Left hindlimb (tissue), 1 donor: ENCODE data around the gene FAM110D.
A peak's percentile ranks its signal among the peaks of the same experiment; 100 is the strongest.

Source experiments
- DNase-seq: peaks from one replicate; pipeline ENCODE4 v3.0.0-alpha.2; 2018

The FAM110D gene

GRCh38 chr1:26164036-26164860 is 5.4 kb downstream of the FAM110D start:
- DNase-seq: no peak

GRCh38 chr1:26164861-26165842 is 6.3 kb downstream of the FAM110D start:
- no peak for DNase-seq

GRCh38 chr1:26166719-26167281 is 7.9 kb downstream of the FAM110D start:
- no peak for DNase-seq

- DNase-seq: no peak
These were observed 9.7 kb downstream of the FAM110D start, which contains the start of gene C1orf232 for GRCh38 chr1:26168410-26169197. TSS of gene C1orf232 (minus strand) at chr1:26168963. CDS start at chr1:26168499, 464 bp downstream.

GRCh38 chr1:26169198-26169554 is 10.3 kb downstream of the FAM110D start:
- DNase-seq: no peak

- DNase-seq: peak; percentile 93
These were observed 11.0 kb downstream of the FAM110D start, which contains the start of gene ZNF593 for GRCh38 chr1:26169669-26170471. TSS of gene ZNF593 (plus strand) at chr1:26169908. CDS start at chr1:26169984, 76 bp downstream.

GRCh38 chr1:26170472-26170821 is 11.6 kb downstream of the FAM110D start:
- DNase-seq: no peak

GRCh38 chr1:26171084-26172072 is 12.5 kb downstream of the FAM110D start, which contains the start of gene ZNF593OS:
TSS of gene ZNF593OS (minus strand) at chr1:26171832. CDS start at chr1:26171661, 171 bp downstream.
- DNase-seq: no peak

- DNase-seq: no peak
These were observed 16.5 kb downstream of the FAM110D start for GRCh38 chr1:26175346-26175745.

GRCh38 chr1:26177182-26177684 is 18.4 kb downstream of the FAM110D start, which contains the start of gene CNKSR1:
TSS of gene CNKSR1 (plus strand) at chr1:26177491. CDS start at chr1:26177548, 57 bp downstream.
- no peak for DNase-seq

GRCh38 chr1:26180010-26180506 is 21.2 kb downstream of the FAM110D start:
- DNase-seq: no peak

- DNase-seq: no peak
These were observed 22.9 kb downstream of the FAM110D start for GRCh38 chr1:26181586-26182382.

- no peak for DNase-seq
These were observed 23.5 kb downstream of the FAM110D start for GRCh38 chr1:26182383-26182696.

GRCh38 chr1:26184086-26184485 is 25.2 kb downstream of the FAM110D start:
- no peak for DNase-seq

GRCh38 chr1:26184883-26185282 is 26.0 kb downstream of the FAM110D start:
- no peak for DNase-seq

GRCh38 chr1:26187882-26188281 is 29.0 kb downstream of the FAM110D start:
- no peak for DNase-seq

- DNase-seq: no peak
These were observed 29.6 kb downstream of the FAM110D start for GRCh38 chr1:26188477-26188876.

- DNase-seq: no peak
These were observed 30.5 kb downstream of the FAM110D start for GRCh38 chr1:26189331-26189730.

GRCh38 chr1:26189751-26190275 is 30.9 kb downstream of the FAM110D start:
- DNase-seq: no peak
